Peyer's patch (tissue), 4 donors: ENCODE measurements around the gene CDH4.

Experiments used
- CTCF ChIP-seq, 6 experiments: fragments of 450-650 bp in 4 of 6; fragments of 200-600 bp in 2 of 6; sonication (generic) in 1 of 6; IDR thresholded peaks; one replicate each; pipeline ENCODE4 v1.5.1; 2017 to 2019; ENCODE audit warnings: antibody characterized with exemption in 6 of 6, mild to moderate bottlenecking in 3 of 6, moderate library complexity in 1 of 6
- POLR2A ChIP-seq, 2 donors: fragments of 450-650 bp; IDR thresholded peaks; one replicate each; pipeline ENCODE4 v1.5.1; 2017; ENCODE audit warnings: antibody characterized with exemption in 2 of 2, mild to moderate bottlenecking in 2 of 2, moderate library complexity in 2 of 2

GRCh38 chr20:61626412-61626811 is 374.4 kb downstream of the CDH4 start:
- TF ChIP-seq POLR2A (IDR thresholded peaks at IDR 0.05): no peak
- TF ChIP-seq CTCF (IDR thresholded peaks at IDR 0.05): no peak
